AG08395 (cell line): ENCODE data around the gene RBM45.

ENCODE experiments used
- DNase-seq: peaks from one replicate; pipeline ENCODE4 v3.0.0; 2012; ENCODE audit warnings: mixed read lengths, low spot score

The RBM45 gene

DNA sequence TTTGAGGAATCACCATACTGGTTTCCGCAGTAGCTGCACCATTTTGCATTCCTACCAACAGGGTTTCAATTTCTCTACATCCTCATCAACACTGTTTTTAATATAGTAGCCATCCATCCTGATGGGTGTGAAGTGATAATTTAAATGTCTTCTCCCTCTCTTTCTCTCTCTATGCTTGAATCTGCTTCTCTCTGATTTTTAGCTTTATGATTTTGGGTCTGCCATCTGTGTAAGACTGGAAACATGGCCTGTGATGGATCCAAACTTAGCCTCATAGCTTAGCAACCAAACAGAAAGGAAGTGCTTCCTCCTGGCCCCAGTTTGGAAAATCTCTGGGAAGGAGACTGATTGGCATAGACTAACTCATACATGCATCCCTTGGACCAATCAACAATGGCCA, 48.4 kb downstream of the RBM45 start:
- DNase-seq, result no peak

- DNase-seq, result peak; percentile 10
Measured at GRCh38 chr2:178163395-178163794, 51.2 kb downstream of the RBM45 start.

DNA sequence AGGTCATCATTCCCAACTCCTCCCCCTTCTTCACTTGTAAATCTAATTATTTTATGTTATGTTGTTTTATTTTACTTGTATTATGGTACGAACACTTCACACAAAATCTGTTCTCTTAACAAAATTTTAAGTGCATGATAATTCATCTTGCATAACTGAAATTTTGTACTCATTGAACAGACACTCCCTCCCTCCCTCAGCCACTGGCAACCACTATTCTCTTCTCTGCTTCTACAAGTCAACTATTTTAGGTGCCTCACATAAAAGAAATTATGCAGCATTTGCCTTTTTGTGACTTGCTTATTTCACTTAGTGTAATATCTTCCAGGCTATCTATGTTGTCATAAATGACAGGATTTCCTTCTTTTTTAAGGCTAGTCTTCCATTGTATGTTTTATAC, 51.7 kb downstream of the RBM45 start:
- DNase-seq, result no peak

DNA sequence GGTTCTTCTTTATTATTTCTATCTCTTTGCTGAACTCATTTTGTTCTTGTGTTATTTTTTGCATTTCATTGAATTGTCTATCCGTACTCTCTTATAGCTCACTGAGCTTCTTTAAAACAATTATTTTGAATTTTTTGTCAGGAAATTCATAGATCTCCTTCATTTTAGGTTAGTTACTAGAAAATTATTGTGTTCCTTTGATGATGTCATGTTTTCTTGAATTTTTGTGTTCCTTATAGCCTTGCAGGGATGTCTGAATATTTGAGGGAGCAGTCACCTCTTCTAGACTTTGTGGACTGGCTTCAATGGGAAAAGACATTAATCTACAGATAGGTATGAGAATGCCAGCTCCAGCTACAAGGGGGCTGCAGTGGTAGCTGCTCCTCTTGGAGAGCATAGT, 61.4 kb downstream of the RBM45 start:
- no peak for DNase-seq

DNA sequence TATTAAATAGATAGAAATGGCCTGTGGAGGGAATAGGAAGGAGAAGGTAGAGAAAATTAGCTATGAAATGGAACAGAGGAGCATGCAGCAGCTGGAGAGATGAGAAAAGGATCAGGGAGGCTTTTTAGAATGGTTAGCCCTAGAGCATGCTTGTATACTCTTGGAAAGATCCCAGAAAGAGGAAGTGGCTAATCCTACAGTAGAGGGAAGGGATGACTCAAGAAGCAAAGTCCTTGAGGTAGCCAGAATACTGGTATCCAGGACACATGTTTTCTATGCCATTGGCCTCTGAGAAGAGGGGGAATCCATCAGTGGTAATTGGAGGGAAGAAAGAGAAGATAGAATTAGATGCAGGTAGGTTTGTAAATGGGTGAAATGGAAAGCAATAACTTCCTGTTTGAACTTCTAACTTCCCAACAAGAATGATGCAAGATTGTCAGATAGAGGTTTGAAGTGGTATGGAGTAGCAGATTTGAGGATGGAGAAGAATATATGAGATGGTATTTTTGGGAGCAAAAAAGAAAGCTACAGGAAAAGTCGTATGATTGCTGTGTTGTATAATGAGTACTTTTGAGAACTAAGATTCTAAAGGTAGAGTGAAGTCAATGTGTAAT, 64.9 kb downstream of the RBM45 start:
- peak; percentile 72 for DNase-seq
